Amygdala (tissue), 56 donors: ENCODE data around the gene BCL11A.

Source experiments
- DNase-seq, 56 donors: peaks; one replicate each; lab custom pipeline; 2025; lab: John Stamatoyannopoulos, UW

The BCL11A gene

DNA sequence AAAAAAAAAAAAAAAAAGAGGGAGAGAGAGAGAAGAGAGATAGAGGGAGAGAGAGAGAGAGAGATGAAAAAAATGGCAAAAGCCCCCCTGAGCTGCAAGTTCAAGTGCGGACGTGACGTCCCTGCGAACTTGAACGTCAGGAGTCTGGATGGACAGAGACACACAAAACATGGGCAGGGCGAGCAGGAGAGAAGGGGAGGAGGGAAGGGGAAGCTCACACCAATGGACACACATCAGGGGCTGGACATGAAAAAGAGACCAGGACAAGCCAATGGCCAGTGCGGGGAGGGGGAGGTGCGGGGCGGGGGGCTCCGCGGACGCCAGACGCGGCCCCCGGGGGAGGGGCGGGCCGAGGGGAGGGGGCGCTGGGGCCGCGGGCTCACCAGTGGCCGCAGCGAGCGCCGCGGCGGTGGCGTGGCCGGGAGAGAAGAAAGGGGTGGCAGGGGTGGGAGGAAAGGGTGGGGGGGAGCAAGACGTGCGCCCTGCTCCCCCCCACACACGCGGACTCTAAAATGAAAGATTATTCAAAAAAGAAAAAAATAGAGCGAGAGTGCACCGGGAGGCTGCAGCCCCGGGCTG is at the start of gene BCL11A:
BCL11A (minus strand) TSS at position 160 of the 579 bp plus-strand sequence. CDS start 384 bp downstream, outside the sequence.
- peak in 5 of 56 donors; percentile 12 to 39 (median 19) for DNase-seq

DNA sequence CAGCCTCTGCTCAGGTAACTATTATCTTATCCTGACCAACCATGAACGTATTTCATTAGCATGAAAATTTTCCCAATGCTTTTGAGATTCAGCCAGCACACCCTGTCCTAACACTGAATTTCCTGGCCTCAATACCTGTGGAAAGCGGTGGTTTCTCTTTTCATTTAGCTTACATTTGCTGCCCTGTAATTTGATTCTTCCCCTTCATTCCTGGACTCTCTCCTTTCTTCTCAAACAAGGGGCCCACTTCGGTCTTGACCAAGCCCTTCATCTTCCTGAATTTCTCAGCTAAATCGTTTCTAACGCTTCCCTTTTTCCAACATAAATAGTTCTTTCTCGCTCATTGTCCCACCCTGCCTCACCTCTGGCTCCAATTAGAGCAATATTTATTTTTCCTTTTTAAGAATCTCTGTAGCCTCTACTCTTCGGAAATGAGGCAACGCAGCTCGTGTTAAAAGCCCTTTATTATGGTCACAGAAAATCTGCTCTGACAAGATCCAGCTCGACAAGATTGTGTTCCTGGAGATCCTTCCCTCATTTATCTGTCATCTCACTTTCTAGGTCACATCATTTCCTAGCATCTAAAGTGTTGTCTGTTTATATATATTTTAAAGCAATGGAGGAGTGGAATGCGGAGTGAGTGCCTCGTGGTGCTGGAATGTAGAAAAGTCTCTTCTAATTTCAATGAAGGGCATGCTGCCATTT is 49.5 kb upstream of the BCL11A start:
- no peak for DNase-seq

DNA sequence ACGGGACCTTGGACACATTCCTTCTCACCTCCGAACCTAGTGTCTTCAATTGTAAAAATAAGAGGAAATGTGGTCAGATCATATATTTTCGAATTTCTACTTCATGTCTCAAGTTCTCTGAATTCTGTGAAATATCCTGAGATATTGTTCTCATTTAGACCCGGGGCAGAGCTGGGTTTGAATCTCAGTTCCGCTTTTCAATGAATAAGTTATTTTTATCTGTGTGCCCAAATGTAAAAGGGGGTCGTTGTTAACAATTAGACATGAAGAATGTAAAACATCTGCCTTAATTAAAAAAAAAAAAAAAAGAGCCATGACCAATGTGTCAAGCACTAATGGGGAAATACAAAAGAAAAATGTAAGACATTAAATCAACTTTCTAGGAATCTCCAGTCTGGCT is 48.9 kb upstream of the BCL11A start:
- no peak for DNase-seq

DNA sequence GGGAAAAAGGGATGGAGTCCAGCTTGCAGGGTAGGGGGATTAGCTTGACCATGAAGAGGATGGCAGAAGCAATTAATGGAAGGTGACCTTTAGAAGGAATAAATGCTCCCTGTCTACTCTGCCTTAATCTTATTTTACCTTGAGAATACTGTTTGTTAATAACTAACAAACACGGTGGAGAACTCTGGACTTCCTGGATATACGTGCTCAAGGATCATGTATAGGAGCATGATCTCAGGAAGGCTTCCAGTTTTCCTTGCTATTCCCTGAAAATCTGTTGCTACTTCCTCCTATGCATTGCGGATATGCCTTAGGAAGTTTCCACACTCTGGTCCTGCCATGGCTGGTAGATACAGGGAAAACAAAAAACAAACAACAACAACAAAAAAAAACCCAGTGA is 44.8 kb upstream of the BCL11A start:
- no peak for DNase-seq

DNA sequence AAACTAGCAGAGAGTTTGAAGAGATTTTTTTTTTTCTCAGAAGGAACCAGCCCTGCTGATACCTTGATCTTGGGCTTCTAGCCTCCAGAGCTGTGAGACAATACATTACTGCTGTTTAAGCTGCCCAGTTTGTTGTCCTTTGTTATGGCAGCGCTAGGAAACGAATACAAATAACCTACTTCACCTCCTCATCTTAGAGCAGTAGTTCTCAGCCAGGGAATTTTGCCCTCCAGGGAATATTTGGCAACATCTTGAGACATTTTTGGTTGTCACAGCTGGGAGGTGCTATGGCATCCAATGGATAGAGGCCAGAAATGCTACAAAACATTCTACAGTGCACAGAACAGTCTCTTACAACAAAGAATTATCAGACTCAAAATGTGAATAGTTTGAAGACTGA is 43.9 kb upstream of the BCL11A start:
- no peak for DNase-seq

DNA sequence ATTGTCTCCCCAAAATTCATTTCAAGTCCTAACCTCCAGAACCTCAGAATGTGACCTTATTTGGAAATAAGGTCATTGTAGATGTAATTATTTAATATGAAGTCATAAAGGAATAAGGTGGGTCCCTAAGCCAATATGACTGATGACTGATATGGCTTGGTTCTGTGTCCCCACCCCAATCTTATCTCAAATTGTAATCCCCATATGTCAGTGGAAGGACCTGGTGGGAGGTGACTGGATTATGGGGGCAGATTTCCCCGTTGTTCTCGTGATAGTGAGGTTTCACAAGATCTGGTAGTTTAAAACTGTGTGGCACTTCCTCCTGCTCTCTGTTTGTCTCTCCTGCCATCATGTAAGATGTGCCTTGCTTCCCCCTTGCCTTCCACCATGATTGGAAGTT is 43.0 kb upstream of the BCL11A start:
- DNase-seq, result no peak

DNA sequence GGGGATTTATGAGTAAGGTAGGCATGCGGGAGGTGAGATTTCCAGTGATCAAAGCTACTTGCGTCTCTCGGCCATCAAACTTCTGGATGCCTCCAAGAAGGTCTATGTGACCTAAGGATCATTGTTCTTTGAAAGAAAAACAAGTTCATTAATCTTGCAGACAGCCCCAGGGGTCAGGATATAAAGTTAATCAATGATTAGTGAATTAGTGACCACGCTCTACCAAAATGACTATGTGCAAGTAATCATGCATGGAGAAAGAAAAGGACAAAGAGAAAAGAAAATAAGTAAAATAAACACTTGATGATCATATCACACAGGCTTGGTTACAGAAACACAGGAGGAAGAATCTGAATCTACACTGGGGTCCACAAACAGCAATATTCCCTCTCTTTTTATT is 42.5 kb upstream of the BCL11A start:
- DNase-seq, result no peak

DNA sequence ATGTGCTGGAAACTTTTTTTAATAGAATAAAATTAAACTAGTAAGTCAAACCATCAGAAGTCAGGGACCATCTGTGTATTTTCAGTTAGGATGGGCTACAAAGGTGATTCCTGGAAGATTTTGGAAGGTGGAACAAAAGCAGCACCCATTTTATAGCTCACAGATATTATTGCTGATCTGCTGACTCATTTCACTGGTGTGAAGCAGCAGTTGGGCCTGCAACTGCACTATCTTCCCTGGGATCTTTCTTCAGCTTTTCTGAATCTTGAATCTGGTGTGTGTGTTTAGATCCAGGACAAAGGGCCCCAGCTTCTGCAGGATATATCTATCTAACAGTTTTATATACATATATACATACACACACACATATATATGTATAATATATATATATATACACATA is 35.6 kb upstream of the BCL11A start:
- DNase-seq, result no peak

DNA sequence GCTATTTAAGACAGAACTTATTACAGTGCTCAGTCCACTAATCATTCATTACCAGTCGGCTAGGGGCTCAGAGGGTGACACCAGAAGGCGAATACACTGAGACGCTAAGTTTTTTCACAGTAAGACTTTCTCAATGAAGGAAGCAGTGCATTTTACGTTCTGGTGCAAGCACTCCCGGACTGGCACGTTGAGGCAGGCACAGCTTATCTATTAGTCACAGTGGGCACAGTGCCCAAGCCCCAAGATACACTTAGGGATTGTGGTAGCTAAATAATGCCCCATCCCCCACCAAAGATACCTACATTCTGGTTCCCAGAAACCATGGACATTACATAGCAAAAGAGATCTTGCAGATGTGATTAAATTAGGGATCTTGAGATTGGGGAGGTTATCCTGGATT is 32.6 kb upstream of the BCL11A start:
- peak in 1 of 56 donors; percentile 3 for DNase-seq

DNA sequence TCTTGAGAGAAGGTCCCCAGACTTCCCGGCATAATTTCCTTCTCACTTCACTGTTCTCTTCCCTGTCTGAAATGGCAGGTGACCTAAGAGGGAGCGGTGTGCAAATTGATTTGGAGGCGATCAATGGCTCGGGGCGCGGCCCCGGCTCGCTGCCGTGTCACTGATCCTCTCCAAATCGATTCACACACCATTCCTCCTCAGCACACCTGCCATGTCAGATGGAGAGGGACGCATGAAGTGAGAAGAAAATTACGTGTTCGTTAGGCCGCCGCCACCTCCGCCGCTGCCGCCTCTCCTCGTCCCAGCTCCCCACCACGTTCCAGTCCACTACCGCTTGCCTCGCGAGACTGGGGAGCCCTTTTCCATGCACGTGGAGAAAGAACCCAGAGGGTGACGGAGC is 31.8 kb upstream of the BCL11A start:
- DNase-seq, result no peak

DNA sequence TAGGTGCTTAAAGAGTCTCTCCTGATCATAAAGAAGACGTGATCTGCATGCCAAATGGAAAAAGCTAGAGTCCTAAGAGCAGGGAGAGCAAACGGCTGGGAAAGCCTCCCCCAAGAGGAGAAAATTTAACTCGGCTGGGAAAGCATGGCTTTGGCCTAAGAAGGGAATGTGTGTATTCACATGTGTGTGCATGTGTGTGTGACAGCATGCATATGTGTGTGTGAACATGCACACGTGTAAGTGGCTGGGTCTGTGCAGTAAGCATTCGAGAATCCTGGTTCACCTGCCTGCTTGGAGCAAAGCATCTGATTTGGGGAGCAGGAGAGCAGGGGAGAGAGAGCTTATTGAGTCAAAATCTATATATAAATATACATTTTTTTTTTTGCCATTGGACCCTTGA is 30.1 kb upstream of the BCL11A start:
- no peak for DNase-seq

DNA sequence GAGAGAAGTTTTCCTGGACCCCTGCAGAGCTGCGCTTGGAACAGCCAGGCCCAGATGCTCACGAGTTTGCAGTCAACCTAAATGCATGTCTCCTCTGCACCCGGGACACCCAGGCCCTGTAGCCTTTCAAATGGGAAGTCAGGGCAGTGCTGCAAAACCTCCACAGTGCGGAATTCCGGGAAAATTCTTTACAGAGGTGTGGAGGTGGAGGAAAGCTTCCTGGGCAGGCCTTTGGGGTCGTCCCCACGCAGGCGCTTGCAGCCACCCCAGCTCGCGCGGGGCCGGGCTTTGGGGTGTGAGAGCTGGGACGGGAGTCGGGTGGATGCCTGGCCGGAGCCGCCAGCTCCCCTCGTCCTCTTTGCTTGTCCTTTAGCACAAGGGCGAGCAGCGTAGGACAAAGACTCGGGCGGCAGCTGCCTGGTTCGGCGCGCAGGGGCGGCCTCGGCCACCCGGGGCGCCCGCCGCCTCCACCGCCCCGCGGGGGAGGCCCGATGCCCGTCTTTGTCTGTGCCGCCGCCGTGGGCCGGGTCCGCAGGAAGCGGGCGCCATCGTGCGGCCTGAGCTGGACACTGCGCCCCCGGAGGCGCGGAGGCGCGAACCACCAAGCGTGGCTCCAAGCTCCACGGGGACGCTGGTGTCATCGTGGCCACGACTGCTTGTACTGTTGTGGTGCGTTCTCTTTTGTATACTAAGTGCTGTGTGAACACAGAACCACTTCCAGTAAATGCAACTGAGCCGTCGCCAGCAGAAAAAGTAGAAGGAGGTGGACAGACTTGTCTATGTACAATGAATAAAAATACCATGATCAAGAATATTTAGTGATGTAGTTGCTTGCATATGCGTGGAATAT is 28.2 kb upstream of the BCL11A start:
- peak in 48 of 56 donors; percentile 4 to 82 (median 42) for DNase-seq

DNA sequence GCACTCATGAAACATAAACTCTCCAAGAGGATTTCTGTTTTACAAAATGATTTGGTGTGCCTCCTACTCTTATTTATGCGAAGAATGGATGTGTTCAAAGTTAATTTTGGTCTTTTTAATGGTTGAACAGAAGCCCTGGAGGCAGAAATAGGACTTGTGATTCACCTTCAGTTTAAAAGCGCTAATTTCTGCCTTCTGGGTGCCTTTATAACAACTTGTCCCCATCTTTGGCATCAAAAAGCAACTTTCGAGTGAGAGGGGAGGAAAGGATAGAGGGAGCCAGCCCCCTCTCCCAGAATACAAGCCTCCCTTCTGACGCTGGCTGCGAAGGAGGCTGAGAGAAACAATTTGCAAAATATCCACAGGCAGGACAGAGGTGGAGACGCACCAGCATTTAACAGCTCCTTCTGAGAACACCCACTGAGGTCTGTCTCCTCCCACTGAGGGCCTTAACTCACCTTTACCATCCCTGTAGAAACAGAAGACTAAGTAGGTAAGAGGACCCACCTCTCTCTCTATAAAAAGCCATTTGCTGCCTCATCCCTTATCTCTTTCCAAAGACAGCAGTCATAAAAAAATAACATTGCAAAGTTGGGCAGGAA is 24.3 kb upstream of the BCL11A start:
- DNase-seq, result peak in 2 of 56 donors; percentile 4 to 39

DNA sequence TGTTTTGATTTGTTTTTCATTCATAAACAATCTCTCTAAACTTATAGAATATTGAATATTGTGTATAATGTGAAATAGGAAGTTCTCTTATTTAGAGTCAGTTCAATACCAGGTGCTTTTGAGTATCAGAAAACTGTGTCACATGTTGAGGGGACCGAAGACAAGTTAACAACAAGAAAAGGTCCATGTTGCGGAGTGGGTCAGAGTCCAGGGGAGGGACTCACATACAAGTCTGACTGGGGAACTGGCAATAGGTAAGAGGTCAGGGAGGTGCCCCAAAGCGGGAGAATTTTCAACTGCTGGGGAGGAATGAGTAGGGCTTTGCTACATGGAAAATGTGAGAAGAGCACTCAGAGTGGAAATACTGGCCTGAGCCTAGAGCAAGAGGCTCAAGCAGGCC is 19.8 kb upstream of the BCL11A start:
- no peak for DNase-seq

DNA sequence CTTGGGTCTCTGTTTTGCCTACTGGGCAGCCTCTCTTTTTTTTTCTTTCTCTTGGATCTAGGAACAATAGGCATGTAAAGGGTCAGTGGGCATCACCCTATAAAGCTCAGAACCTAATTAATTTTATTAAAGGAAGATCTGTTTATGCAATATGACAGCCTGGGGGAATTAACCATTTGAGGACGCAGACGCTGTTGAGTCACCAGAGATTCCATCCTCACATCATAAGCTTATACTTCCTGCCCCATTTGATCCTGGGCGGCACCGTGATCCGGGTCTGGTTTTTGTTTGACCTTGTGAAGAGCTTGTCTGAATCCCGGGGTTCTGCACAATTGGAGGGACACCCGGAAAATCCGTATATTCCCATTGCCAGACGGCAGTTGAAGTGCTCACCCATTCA is 16.8 kb upstream of the BCL11A start:
- no peak for DNase-seq

DNA sequence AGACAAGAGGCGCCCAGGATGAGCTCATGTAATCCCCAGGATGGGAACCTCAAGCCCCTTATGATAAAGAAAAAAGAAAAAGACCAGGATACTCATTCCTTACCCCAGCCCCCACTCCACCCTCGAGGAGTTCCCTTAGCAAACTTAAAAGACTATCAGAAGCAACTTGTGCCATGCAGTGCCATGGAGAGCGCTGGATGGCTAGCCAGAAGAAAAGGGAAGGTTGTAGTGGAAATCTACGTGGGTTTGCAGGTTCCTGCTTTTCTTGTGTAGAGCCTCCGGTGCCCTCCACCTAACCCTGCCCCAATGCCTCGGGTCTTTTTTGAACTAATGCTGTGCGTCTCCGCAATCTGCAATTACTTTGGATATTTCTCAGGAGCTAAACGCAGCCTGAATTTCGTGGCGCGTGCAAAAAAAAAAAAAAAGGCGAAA is 16.2 kb upstream of the BCL11A start:
- no peak for DNase-seq

DNA sequence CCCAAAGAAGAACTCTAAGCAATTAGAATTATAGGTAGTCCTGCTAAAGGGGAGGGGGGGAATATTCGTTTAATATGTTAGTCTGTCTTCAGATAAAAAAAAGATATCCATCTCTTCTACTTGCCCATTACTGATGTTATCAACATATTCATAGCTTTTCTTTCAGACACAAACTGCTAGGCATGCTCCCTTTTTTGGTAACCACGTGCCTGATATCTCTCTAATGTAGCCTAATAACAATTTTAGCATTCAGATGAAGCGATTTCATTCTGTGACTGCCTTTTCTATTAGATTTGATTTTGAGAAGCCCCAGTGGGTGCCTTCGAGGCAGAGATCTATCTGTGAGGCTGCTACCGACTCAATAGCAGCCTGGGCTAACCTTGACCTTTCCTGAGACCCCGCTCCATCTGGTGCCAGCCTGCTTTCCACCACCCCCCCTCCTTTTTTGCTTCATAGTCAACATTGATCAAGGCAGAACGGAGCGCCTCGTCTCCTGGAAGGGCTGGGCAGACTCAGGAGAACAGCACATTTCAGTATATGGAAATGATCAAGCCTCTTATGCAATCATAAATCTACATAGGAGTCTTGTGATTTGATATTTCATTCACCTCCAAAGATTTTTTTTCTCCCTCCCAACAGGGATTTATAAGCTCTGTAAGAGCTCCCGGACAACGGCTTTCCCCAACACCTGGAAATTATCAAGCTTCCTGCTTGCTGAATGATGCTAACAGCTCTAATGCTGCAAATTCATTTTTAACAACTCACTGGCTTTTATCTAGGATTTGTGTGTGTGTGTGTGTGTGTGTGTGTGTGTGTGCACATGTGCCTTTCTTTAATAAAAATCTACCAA is 14.7 kb upstream of the BCL11A start:
- DNase-seq, result no peak

DNA sequence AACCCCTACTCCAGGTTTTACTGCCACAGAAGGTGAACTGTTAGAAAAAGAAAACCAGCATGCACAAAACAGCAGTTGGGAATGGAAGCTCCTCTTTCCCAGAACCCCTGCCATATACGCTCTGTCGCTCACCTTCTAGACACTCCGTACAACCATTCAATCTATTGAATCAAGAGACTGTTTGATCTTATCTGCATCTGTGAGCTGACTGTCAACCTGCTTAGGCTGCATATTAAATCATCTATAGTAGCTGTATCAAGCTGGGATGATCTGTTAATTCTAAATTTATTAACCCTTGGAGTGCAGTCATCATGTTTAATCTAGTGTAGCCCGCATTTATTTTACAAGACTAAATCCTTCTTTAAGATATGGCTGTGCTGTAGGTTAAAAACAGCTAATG is 13.6 kb upstream of the BCL11A start:
- no peak for DNase-seq

DNA sequence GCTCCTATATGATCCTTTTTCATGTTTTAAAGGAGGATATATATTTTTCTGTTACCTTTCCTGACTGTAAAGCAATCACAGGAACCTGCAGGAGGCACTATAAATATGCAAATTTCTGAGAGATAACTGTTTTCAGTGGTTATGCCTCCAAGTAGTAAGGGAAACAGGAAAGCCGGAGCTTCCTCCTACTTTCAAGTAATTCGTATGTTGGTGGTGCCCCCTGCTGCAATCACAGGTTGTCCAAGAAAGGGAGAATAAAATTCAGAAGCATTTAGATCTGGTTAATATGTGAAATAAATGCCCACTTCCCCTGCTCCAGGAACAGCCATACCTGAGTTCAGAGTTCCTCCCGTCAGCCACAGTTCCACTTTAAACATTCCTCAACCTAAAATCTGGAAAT is 12.0 kb upstream of the BCL11A start:
- peak in 3 of 56 donors; percentile 11 to 31 (median 23) for DNase-seq
